SK-N-SH treated with all-trans-retinoic acid at 6 μM for 48 hours (cell line): ENCODE results near the gene PDAP1.

Source experiments
- ATAC-seq: fragments of 200-7000 bp; cut with Tn5 transposase; 3 replicates; pipeline ENCODE4 v1.9.1; 2020; ENCODE audit warnings: mild to moderate bottlenecking, moderate library complexity
- ARNTL ChIP-seq: fragments of 450-650 bp; formaldehyde crosslinking; IDR thresholded peaks from 2 replicates; pipeline ENCODE4 v1.5.0; 2020; ENCODE audit warnings: low read depth, mild to moderate bottlenecking, moderate library complexity, borderline replicate concordance
- BACH2 ChIP-seq: fragments of 250-450 bp; sonication (Bioruptor Pico); IDR thresholded peaks from 2 replicates; pipeline ENCODE4 v1.9.0; 2021; ENCODE audit warnings: mild to moderate bottlenecking, borderline replicate concordance
- CSDC2 ChIP-seq: fragments of 250-450 bp; sonication (Bioruptor Pico); IDR thresholded peaks from 2 replicates; pipeline ENCODE4 v1.5.0; 2020; ENCODE audit warnings: mild to moderate bottlenecking, moderate library complexity
- ESRRG ChIP-seq: fragments of 250-450 bp; sonication (Bioruptor Pico); IDR thresholded peaks from 2 replicates; pipeline ENCODE4 v1.6.1; 2021; ENCODE audit warnings: mild to moderate bottlenecking
- GLIS3 ChIP-seq: fragments of 250-450 bp; sonication (Bioruptor Pico); IDR thresholded peaks from 2 replicates; pipeline ENCODE4 v1.5.0; 2020; ENCODE audit warnings: mild to moderate bottlenecking, moderate library complexity
- ISL1 ChIP-seq: fragments of 250-450 bp; sonication (Bioruptor Pico); IDR thresholded peaks from 2 replicates; pipeline ENCODE4 v2.1.2; 2022; ENCODE audit warnings: mild to moderate bottlenecking, moderate library complexity
- OSR1 ChIP-seq: fragments of 250-450 bp; sonication (Bioruptor Pico); IDR thresholded peaks from 2 replicates; pipeline ENCODE4 v1.8.0; 2022; ENCODE audit warnings: moderate library complexity, mild to moderate bottlenecking, inconsistent platforms
- PATZ1 ChIP-seq: fragments of 250-450 bp; sonication (Bioruptor Pico); IDR thresholded peaks from 2 replicates; pipeline ENCODE4 v1.8.0; 2020; ENCODE audit warnings: mild to moderate bottlenecking, moderate library complexity, borderline replicate concordance
- POU6F1 ChIP-seq: fragments of 250-450 bp; sonication (Bioruptor Pico); IDR thresholded peaks from 2 replicates; pipeline ENCODE4 v1.8.0; 2021; ENCODE audit warnings: low read depth, mild to moderate bottlenecking, moderate library complexity, borderline replicate concordance
- PPARA ChIP-seq: fragments of 250-450 bp; sonication (Bioruptor Pico); IDR thresholded peaks from 2 replicates; pipeline ENCODE4 v1.5.0; 2020; ENCODE audit warnings: mild to moderate bottlenecking, borderline replicate concordance
- RARB ChIP-seq: fragments of 250-450 bp; sonication (Bioruptor Pico); IDR thresholded peaks from 2 replicates; pipeline ENCODE4 v1.8.0; 2021; ENCODE audit warnings: mild to moderate bottlenecking, moderate library complexity
- SNAI2 ChIP-seq: fragments of 250-450 bp; sonication (Bioruptor Pico); IDR thresholded peaks from 2 replicates; pipeline ENCODE4 v1.5.0; 2020; ENCODE audit warnings: mild to moderate bottlenecking, moderate library complexity
- TCF4 ChIP-seq: fragments of 250-450 bp; sonication (Bioruptor Pico); IDR thresholded peaks from 2 replicates; pipeline ENCODE4 v1.8.0; 2021; ENCODE audit warnings: mild to moderate bottlenecking, moderate library complexity, borderline replicate concordance
- TOX ChIP-seq: fragments of 250-450 bp; sonication (Bioruptor Pico); IDR thresholded peaks from 2 replicates; pipeline ENCODE4 v1.8.0; 2021; ENCODE audit warnings: mild to moderate bottlenecking, moderate library complexity, borderline replicate concordance
- ZC3H10 ChIP-seq: fragments of 250-450 bp; sonication (Bioruptor Pico); IDR thresholded peaks from 2 replicates; pipeline ENCODE4 v1.5.1; 2021; ENCODE audit warnings: mild to moderate bottlenecking, moderate library complexity
- ZFP3 ChIP-seq: fragments of 250-450 bp; sonication (Bioruptor Pico); IDR thresholded peaks from 2 replicates; pipeline ENCODE4 v1.5.0; 2020; ENCODE audit warnings: mild to moderate bottlenecking, moderate library complexity
- ZFP30 ChIP-seq: fragments of 450-650 bp; formaldehyde crosslinking; IDR thresholded peaks from 2 replicates; pipeline ENCODE4 v1.5.0; 2022; ENCODE audit warnings: mild to moderate bottlenecking, moderate library complexity
- ZNF565 ChIP-seq: fragments of 450-650 bp; formaldehyde crosslinking; conservative IDR thresholded peaks from 2 replicates; pipeline ENCODE4 v1.5.0; 2020; ENCODE audit warnings: low read depth, mild to moderate bottlenecking, moderate library complexity
- ZNF70 ChIP-seq: fragments of 450-650 bp; formaldehyde crosslinking; IDR thresholded peaks from 2 replicates; pipeline ENCODE4 v1.5.0; 2020; ENCODE audit warnings: mild to moderate bottlenecking, moderate library complexity
- ZNF8 ChIP-seq: fragments of 450-650 bp; formaldehyde crosslinking; IDR thresholded peaks from 2 replicates; pipeline ENCODE4 v1.5.0; 2020; ENCODE audit warnings: mild to moderate bottlenecking, moderate library complexity
- TF ChIP-seq, protein P1 (sequence below): fragments of 250-450 bp; sonication (Bioruptor Pico); IDR thresholded peaks from 2 replicates; pipeline ENCODE4 v1.5.1; 2020; ENCODE audit warnings: low read depth, mild to moderate bottlenecking, moderate library complexity

The PDAP1 gene

GRCh38 chr7:99397297-99397983 lies 11.0 kb downstream of the PDAP1 start:
- TF ChIP-seq ZFP30 (CRISPR knock-in tag) (no peak), SNAI2 (CRISPR knock-in tag) (no peak), GLIS3 (CRISPR knock-in tag) (no peak; the same call in 1 of the 2 replicates), ZNF70 (CRISPR knock-in tag) (no peak), OSR1 (CRISPR knock-in tag) (no peak), CSDC2 (CRISPR knock-in tag) (no peak), TOX (CRISPR knock-in tag) (no peak)
- ATAC-seq: no peak; the same call in 2 of the 3 replicates

GRCh38 chr7:99396418-99397296 lies 11.7 kb downstream of the PDAP1 start:
- ATAC-seq: no peak
- TF ChIP-seq ARNTL (CRISPR knock-in tag) (no peak), GLIS3 (CRISPR knock-in tag) (0 out of 2 replicates have a peak, but pooled peaks have one; percentile 2), ZNF565 (no peak), ESRRG (no peak), ZFP3 (no peak)

DNA sequence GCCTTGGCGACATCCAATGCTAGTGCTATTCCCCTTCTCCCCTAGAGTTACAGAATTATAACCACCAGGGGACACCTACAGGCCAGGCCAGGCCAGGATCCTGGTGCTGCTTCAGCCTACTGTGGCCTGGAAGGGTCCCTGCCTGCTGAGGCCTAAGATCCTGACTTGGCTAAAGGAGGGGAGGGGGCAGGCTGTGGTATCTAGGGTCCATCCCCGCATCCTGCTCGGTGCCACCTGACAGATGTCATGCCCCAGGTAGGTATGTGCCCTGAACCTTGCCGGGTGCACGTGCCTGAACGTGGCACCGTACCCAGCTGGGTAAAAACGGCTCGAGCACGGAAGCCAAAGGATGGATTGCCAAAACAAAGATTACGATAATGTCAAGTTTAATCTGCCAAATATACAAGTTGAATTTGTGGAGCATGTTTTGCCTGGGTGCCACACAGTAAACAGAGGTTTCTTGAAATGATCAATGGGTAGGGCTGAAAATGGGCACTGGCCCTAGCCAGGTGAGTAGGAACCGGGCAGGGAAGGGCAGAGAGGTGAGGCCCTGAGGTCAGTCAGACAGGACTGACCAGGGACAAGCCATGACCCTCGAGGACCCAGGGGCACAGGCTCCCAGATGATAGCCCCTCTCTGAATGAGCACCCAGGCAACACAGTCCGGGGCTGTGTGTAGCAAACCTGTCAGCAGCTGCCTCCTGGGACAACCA lies 12.6 kb downstream of the PDAP1 start:
- no peak for ATAC-seq
- TF ChIP-seq GLIS3 (CRISPR knock-in tag) (no peak), POU6F1 (CRISPR knock-in tag) (no peak), OSR1 (CRISPR knock-in tag) (no peak), ISL1 (CRISPR knock-in tag) (no peak), PATZ1 (CRISPR knock-in tag) (no peak), SNAI2 (CRISPR knock-in tag) (no peak), ZFP3 (no peak), ARNTL (CRISPR knock-in tag) (no peak), RARB (no peak), ZC3H10 (CRISPR knock-in tag) (no peak), TOX (CRISPR knock-in tag) (no peak), TCF4 (CRISPR knock-in tag) (no peak), BACH2 (CRISPR knock-in tag) (no peak), PPARA (no peak), ZNF8 (CRISPR knock-in tag) (no peak)
- TF ChIP-seq, protein P1, sequence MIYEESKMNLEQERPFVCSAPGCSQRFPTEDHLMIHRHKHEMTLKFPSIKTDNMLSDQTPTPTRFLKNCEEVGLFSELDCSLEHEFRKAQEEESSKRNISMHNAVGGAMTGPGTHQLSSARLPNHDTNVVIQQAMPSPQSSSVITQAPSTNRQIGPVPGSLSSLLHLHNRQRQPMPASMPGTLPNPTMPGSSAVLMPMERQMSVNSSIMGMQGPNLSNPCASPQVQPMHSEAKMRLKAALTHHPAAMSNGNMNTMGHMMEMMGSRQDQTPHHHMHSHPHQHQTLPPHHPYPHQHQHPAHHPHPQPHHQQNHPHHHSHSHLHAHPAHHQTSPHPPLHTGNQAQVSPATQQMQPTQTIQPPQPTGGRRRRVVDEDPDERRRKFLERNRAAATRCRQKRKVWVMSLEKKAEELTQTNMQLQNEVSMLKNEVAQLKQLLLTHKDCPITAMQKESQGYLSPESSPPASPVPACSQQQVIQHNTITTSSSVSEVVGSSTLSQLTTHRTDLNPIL (CRISPR knock-in tag): no peak
- TF ChIP-seq, all 23 proteins: peak for 0

DNA sequence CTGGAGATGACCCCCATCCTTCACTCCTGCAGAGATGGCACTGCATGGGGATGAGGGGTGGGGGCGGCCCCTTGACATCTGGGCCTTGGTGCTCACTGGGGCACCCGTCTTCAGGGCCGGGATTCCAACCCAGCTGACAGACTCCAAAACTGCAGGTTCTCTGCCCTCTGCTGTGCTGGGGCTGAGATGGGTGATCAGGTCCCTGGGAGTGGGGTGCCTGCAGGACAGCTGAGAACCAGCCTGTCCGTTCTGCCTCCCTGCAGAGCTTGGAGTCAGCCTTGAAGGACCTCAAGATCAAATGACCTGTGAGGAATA lies 14.3 kb downstream of the PDAP1 start:
- TF ChIP-seq, protein P1 (CRISPR knock-in tag): no peak
- no peak for TF ChIP-seq ZNF70 (CRISPR knock-in tag)
- TF ChIP-seq ZFP3: no peak
- no peak for ATAC-seq
